ENCODE data around the gene HBG1. TPM values are rescaled to one million over a fixed set of nuclear protein-coding genes. Genes with fewer than 3 reads are reported as not detected.

Gene HBG1
- total and polyA plus RNA-seq, 2 donors from 2014 or later = not detected

DNA sequence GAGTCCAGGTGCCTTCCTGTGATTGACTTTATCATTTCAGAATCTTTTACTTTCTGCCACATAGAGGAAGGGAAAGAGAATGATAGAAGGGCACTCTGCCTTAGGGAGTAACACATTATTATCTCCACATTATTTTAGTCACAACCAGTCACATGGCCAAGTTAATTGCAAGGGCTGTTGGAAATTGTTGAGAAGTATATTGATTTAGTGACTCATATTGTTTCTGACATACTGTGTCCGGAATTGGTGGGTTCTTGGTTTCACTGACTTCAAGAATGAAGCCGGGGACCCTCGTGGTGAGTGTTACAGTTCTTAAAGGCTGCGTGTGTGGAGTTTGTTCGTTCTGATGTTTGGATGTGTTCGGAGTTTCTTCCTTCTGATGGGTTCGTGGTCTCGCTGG is 43.4 kb upstream of the HBG1 start:
- H3K27ac ChIP-seq (ENCODE audit: low read depth in 2 of 2, low read length in 2 of 2) = no peak overlapping the region
- FAIRE-seq (no peak), DNase-seq (no peak)
- no peaks in the 10 kb centered on the region for H3K27me3 ChIP-seq (ENCODE audit: control insufficient read depth, insufficient read depth, low read length)
- H3K4me3 ChIP-seq (ENCODE audit: low read length in 3 of 3) = no peak overlapping the region
- H3K36me3 ChIP-seq (ENCODE audit: control insufficient read depth in 2 of 3, insufficient read depth in 3 of 3, low read length in 3 of 3) = no peaks in the 10 kb centered on the region
- H3K9ac ChIP-seq (ENCODE audit: low read length in 3 of 3) = no peak overlapping the region
- no peaks in the 10 kb centered on the region for H3K4me1 ChIP-seq (ENCODE audit: control insufficient read depth in 2 of 3, insufficient read depth in 2 of 3, low read depth in 1 of 3, low read length in 3 of 3)
- no peak for TF ChIP-seq CTCF (IDR thresholded peaks at IDR 0.05; ENCODE audit: borderline replicate concordance, extremely low read depth, insufficient read depth)
- no peaks in the 10 kb centered on the region for H3K9me3 ChIP-seq (ENCODE audit: control insufficient read depth in 2 of 3, insufficient read depth in 1 of 3, low read length in 3 of 3)
- intact Hi-C loops (cut with DNase I) = no loop called here

DNA sequence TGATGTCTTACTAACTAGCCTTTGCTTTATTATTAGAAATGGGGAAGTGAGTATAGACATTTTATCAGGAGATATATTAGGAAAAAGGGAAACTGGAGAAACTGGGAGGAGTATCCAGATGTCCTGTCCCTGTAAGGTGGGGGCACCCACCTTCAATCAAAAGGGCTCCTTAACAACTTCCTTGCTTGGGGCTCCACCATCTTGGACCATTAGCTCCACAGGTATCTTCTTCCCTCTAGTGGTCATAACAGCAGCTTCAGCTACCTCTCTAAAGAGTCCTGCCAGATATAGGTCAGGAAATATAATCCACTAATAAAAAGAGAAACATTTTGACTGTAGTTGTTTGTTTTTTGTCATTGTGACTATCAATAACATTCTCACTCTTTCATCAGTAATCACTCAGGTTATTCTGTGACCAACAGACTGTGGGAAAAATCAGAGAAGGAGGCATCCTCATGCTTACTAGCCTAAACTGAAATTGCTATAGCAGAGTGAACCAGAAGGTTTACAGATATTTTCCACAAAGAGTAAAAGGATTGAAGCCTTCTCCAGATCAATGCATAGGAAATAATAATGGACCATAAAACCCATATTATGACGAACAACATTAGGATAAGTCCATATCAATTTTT is 41.7 kb upstream of the HBG1 start:
- TF ChIP-seq CTCF (IDR thresholded peaks at IDR 0.05; ENCODE audit: borderline replicate concordance, extremely low read depth, insufficient read depth) = peak; percentile 38
- intact Hi-C loops (cut with DNase I) = no loop called here
- Histone ChIP-seq H3K9me3 (ENCODE audit: control insufficient read depth in 2 of 3, insufficient read depth in 1 of 3, low read length in 3 of 3) (no peaks in the 10 kb centered on the region), H3K9ac (ENCODE audit: low read length in 3 of 3) (no peak overlapping the region), H3K27me3 (ENCODE audit: control insufficient read depth, insufficient read depth, low read length) (no peaks in the 10 kb centered on the region), H3K36me3 (ENCODE audit: control insufficient read depth in 2 of 3, insufficient read depth in 3 of 3, low read length in 3 of 3) (no peaks in the 10 kb centered on the region), H3K4me3 (ENCODE audit: low read length in 3 of 3) (no peak overlapping the region), H3K4me1 (ENCODE audit: control insufficient read depth in 2 of 3, insufficient read depth in 2 of 3, low read depth in 1 of 3, low read length in 3 of 3) (no peaks in the 10 kb centered on the region), H3K27ac (ENCODE audit: low read depth in 2 of 2, low read length in 2 of 2) (no peak overlapping the region)
- FAIRE-seq (no peak), DNase-seq (peak in 2 of 5 donors; percentile 2 to 9)

- intact Hi-C loops (cut with DNase I) = no loop called here
- no peaks in the 10 kb centered on the region for H3K27me3 ChIP-seq (ENCODE audit: control insufficient read depth, insufficient read depth, low read length)
- no peak overlapping the region for H3K27ac ChIP-seq (ENCODE audit: low read depth in 2 of 2, low read length in 2 of 2)
- TF ChIP-seq CTCF (IDR thresholded peaks at IDR 0.05; ENCODE audit: borderline replicate concordance, extremely low read depth, insufficient read depth) = no peak
- H3K9me3 ChIP-seq (ENCODE audit: control insufficient read depth in 2 of 3, insufficient read depth in 1 of 3, low read length in 3 of 3) = no peaks in the 10 kb centered on the region
- no peak for DNase-seq
- no peak overlapping the region for H3K4me3 ChIP-seq (ENCODE audit: low read length in 3 of 3)
- H3K4me1 ChIP-seq (ENCODE audit: control insufficient read depth in 2 of 3, insufficient read depth in 2 of 3, low read depth in 1 of 3, low read length in 3 of 3) = no peaks in the 10 kb centered on the region
- H3K9ac ChIP-seq (ENCODE audit: low read length in 3 of 3) = no peak overlapping the region
- H3K36me3 ChIP-seq (ENCODE audit: control insufficient read depth in 2 of 3, insufficient read depth in 3 of 3, low read length in 3 of 3) = no peaks in the 10 kb centered on the region
- no peak for FAIRE-seq
Observed at GRCh38 chr11:5290106-5290505, 40.4 kb upstream of the HBG1 start.

- Histone ChIP-seq H3K36me3 (ENCODE audit: control insufficient read depth in 2 of 3, insufficient read depth in 3 of 3, low read length in 3 of 3) (no peaks in the 10 kb centered on the region), H3K4me3 (ENCODE audit: low read length in 3 of 3) (no peak overlapping the region)
Observed at GRCh38 chr11:5289696-5290095, 40.0 kb upstream of the HBG1 start.

More at GRCh38 chr11:5289696-5290095, 40.0 kb upstream of the HBG1 start:
- no peaks in the 10 kb centered on the region for H3K27me3 ChIP-seq (ENCODE audit: control insufficient read depth, insufficient read depth, low read length)
- H3K4me1 ChIP-seq (ENCODE audit: control insufficient read depth in 2 of 3, insufficient read depth in 2 of 3, low read depth in 1 of 3, low read length in 3 of 3) = no peaks in the 10 kb centered on the region
- FAIRE-seq = no peak
- H3K9me3 ChIP-seq (ENCODE audit: control insufficient read depth in 2 of 3, insufficient read depth in 1 of 3, low read length in 3 of 3) = no peaks in the 10 kb centered on the region
- no peak overlapping the region for H3K9ac ChIP-seq (ENCODE audit: low read length in 3 of 3)
- H3K27ac ChIP-seq (ENCODE audit: low read depth in 2 of 2, low read length in 2 of 2) = no peak overlapping the region
- no peak for DNase-seq
- intact Hi-C loops (cut with DNase I) = no loop called here
- TF ChIP-seq CTCF (IDR thresholded peaks at IDR 0.05; ENCODE audit: borderline replicate concordance, extremely low read depth, insufficient read depth) = no peak
